HT-29 (cell line): ENCODE measurements around the gene TMEM235. TPM values are rescaled to one million over a fixed set of nuclear protein-coding genes. Genes with fewer than 3 reads are reported as not detected.
"Not testable (repeated sequence)": the region's sequence is repeated elsewhere in the genome, so short reads cannot be mapped to it uniquely, and the experiment has no call there.

Source experiments
- DNase-seq: peaks from one replicate; pipeline ENCODE4 v3.0.0-alpha.2; 2015; ENCODE audit warnings: low spot score
- total RNA-seq: library from RNA; depleted of rRNA; stranded (reverse); fragments of >200 nt; shearing (Covaris generic); gene quantifications from 2 replicates; pipeline ENCODE4 v1.2.3, GENCODE V29; 2014

Gene TMEM235
- total RNA-seq, 1 experiment from 2014 or later = not detected

DNA sequence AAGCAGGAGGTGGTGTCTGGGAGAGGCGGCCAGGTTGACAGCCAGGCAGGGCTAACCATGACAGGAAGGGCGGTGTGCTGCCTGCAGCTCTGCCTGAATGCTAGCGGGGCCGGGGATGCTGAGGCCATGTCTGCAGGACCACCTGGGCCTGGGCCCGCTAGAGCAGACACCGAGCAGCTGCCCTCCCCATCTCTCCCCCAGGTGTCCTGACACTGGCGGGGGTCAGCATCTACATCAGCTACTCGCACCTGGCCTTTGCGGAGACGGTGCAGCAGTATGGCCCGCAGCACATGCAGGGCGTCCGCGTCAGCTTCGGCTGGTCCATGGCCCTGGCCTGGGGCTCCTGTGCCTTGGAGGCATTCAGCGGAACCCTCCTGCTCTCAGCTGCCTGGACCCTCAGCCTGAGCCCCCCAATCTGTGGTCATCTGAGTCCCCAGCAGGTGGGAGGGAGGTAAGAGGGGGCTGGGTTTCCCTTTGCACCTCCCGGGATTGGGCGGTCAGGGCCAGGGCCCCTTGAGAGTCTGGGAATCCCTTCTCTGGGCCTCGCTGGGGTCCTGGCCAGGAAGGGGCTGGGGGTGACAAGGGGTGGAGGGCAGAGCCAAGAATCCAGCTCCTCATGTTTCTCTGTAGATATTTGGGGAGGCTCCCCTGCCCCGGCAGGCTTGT is 7.5 kb downstream of the TMEM235 start:
- DNase-seq = no peak

DNA sequence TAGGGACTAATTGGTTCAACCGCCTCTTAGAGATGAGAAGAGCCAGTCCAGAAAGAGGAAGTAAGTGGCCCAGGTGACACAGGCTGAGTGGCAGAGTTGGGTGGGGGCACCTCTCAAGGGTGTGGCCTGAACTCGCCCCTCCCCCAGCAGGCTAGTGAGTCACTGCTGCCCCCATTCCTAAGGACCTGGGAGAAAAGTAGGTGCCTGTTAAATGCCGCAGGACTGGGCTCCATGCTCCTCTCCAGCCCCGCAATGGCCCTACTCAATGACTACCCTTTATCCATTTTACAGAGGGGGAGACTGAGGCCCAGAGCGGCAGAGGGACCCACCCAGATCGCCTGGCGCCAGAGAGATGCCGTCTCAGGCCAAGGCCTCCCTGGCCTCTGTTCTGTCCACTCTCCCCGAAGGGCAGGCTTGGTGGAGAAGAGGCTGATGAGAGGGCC is 8.1 kb downstream of the TMEM235 start:
- DNase-seq = no peak

DNA sequence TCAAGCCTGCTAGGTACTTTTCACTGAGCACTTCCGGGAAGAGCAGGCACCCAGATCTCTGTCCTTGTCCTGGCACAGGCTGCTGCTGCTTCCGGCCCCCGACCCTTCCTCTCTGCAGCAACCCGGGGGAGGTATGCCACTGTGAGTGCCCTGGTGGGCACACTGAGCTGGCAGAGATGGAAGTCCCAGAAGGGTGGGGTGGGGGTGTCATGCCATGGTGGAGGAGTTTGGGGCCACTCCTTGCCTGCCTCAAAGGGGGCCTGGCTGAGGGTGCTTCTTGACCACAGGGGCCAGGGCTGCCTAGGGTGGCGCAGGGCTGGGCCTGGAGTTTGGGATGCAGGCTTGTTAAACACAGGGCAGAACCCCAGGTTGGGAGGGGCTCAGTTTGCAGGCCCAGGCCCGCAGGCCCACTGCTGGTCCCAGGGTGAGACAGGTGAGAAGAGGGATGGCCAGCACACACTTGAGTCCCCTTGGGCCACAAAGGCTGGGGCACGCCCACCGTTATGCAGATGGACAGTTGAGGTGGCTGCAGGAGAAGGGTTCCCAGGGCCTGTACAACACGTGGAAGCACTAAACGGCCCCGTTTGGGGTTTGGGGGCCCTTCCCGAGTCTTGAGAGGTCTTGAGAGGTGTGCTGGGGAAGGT is 8.7 kb downstream of the TMEM235 start:
- DNase-seq = no peak

DNA sequence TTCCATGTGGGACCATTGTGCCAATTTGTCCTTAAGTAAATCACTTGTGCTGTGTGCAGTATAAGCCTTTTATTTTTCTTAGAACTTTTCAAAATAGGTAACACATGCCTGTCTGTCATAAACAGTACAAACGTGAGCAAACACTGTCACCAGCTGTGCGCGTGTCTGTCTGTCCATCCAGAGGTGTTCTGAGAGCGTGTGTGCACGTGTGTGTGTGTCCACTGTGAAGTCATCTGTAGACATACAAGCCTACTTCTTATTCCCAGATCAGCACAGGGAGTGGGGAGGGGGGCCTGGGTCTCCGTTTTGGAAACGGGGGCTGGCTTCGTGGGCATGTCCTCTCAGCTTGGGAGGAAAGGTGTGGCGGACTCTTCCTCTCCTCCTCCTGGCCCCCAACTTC is 9.4 kb downstream of the TMEM235 start:
- DNase-seq = no peak

DNA sequence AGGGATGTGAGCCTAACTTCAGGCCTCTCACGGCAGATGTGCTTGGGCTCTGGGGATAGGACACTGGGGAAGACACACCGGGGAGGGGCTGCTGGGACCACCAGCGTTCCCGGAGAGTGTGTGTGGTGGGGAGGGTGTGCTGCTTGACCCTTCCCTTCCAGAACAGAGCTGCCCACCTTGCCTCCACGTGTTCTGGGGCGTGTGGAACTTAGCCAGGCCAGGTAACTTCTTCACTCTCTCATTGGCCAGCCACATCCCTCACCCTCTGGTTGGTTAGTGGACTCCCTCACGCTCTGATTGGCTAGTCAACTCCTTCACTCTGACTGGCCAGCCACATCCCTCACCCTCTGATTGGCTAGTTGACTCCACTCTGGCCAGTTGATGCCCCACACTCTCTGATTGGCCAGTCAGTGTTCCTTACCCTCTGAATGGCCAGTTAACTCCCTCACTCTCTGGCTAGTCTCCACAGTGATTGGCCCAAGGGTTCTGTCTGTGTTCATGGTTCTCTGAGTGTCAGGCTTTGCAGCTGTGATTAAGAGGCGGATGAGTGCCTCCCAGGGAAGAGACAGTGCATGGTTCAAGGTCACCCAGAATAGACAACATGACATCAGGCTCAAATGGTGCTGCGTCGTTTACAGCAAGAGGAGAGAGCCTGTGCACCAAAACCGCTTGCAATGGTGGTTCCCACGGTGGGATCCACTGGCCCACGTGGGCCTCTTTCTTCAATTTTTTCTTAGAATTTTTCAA is 10.0 kb downstream of the TMEM235 start:
- peak; percentile 58 for DNase-seq

DNA sequence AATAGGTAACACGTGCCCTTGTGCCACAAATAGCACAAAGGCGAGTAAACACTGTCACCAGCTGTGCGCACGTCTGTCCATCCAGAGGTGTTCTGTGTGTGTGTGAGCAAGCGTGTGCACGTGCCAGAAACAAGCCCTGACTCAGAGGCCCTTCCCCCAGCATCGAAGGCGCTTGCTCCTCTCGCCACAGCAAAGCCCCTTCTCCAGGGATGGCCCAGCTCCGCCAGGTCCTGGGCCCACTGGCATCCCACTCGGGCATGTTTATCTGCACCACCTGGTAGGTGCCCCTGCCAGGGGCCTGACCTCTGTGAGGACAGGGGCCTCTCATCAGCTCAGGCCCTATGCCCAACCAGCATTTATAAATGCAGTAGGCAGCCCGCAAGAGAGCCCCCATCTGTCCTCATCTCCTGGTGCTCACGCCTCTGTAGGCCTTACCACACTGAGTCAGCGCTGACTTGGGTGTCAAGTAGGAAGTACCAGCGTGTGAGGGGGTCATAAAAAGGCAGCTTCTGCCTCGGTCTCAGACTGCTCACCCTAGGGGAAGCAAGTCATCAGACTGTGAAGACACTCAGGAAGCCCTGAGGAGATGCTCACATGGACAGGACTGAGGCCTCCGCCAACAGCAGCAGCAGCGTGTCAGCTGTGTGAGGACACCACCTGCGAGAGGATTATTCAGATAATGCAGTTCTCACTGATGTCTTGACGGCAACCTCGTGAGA is 10.8 kb downstream of the TMEM235 start:
- no peak for DNase-seq

DNA sequence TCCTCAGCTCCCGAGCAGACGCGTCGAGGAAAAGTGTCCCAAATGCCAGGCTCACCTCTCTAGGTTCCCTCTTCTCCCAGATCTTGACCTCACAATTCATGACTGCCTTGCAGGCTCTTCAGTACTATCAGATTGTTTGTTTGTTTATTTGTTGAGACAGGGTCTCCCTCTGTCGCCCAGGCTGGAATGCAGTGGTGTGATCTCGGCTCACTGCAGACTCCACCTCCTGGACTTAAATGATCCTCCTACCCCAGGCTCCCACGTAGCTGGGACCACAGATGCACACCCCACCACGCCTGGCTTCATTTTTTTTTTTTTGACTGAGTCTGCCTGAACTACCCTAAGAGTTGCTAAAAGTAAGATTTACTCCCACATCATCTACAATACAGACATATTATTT is 15.9 kb downstream of the TMEM235 start:
- no peak for DNase-seq

DNA sequence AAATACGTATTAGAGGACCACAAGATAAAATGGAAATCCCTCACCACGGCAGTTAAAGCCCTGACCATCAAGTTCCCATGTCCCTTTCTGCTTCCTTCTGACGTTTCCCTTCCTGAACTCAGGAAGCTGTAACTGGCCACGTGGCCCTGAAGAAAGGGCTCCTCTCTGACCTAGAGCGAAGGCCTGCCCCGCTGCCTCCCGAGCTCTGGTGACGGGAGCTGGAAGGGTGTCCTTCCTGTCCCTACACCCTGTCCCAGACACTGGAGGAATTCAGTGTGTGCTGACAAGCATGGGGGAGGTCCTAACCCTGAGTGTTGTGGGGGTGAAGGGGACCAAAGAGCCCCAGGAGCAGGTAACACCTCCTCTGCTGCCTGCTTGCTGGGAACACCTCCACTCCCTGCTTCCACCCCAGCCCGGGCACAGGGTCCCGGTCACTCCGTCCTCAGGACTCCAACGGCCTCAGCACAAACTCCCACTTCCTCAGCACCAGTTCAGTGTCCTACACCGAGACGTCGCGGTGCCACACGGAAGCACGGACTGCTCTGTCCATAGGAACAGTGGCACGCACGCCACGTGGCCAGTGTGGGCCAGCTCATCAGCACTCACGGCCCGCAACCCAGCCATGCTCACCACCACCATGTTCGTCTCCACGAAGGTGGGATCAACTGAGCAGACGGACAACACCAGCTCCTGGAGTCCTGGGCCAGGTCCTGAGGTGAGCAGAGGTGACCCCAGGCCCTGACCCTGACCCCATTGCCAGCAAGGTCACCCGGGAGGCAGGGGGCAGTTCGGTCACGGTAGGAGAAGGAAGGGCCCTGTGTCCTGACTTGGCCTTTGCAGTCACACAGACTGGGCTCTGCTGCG is 16.9 kb downstream of the TMEM235 start:
- DNase-seq = no peak

DNA sequence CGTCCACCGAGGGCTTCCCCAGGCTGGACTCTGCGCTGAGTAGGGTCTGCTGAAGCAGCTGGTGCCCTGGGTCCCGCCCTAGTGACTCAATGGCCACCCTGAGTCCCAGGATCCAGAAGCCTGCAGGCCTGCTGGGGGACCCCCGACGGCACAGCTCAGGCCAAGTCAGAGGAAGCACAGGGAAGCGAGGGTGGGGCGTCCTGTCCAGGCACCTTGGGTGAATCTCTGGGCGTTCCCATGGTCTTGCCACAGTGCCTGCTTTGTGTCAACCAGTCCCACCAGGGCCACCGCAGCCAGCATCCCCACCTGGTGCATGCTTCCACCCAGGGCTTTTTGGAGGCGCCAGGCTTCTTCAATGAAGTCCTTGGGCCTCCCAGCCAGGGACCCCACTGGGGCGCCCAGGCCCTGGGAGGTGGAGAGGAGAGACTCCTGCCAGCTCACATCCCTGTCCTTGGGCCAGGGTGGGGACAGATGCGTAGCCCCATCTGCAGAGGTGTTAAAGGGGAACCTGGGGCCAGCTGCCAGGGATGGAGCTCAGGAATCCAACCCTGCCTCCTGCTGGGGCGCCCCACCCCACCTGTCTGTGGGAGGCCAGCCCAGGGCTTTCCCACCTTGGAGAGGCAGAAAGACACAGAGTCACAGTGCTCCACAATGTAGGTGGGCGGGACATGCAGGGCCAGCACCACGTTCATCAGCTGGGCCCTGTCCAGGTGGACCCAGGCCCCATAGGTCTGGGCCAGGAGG is 17.8 kb downstream of the TMEM235 start:
- no peak for DNase-seq

DNA sequence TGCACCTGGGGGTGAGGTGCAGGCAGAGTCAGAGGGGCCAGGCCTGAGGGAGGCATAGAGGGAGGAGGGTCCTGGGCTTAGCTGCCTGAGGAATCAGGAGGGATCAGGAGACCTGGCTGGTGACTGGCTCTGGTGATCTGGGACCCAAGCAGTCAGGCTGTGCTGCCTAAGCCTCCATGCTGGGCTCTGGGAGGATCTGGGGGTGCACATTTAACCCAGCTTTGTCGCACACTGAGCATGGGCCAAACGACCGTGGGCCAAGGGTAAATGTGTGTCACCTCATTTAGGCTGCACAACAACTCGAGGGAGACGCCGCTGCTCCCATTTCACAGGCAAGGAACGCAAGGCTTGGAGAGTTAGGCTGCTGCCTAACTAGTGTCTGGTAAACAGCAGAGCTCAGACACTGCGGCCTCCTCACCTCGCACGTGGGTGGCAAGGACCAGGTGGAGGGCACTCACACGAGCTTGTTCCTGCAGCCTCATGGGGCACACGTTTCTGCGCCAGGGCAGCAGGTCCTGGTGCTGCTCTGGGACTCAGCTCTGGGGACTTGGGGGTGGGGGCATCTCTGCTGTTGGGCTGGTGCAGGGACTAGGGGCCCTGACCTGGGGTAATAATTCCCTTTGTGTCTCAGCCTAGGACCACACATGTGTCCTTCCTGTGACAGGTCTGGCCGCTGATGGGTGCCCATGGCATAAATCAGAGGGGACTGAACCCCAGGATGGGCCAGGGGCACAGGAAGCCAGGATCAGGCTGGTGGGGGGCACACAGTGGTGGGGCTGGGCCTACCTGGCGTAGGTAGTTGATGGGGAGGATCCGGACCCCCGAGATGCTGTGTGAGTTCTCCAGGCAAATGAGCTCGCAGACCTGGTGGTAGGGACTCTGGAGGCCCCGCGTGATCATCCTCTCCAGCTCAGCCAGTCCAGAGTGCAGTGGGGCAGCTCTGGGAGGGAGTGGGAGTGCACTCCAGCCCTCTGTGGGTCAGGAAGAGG is 18.7 kb downstream of the TMEM235 start:
- DNase-seq = no peak

DNA sequence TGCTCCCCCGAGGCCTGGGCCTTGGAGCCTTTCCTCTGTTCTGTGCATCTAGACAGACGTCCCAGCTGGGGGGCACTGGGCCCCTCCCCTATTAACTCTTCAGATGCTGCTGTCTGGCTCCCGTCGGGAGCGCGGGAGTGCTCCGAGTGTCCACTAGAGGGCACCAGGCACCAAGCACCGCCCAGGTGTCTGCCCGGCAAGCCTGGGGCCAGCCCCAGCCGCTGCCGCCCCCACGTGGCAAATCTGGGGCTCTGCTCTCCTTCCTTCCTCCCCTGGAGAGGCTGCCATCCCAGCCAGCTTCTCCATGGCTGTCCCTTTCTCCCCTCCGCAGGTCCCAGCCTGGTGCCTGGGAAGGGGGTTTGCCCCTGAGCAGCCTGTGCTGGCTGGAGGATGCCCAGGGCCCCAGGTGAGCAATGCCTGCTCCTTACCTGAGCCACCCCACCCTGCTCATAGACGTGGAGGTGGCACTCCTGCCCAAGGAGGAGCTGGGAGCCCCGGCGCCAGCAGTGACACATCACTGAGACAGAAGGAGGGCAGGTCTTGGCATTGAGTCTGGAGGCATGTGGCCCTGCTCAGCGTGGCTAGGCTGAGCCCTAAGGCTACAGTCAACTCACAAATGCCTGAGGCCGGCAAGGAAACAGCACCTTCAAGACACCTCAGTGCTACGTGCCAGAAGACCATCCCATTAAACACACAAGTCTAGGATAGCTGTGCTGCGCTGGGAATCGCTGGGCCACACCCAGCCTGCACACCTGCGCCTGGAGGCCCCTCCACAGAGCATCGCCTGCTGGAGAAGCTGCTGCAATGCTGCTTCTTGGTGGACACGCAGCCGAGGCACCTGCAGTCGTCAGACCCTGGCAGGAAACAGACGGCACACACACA is 19.7 kb downstream of the TMEM235 start:
- peak; percentile 92 for DNase-seq

DNA sequence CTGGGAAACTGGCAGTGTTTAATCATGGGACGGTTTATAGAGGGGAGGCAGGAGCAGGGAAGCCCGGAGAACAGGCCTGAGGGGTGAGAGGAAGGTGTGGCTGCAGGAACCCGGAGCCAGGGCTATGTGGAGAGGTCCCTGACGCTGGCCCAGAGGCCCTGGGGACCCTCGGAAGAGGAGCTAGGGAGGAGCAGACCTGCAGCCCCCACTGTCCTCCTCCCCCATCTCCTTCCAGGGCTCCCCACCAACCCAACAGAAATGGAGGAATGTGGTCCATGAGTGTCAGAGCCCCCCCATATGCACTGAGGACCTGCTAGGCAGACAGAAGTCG is 20.3 kb downstream of the TMEM235 start:
- no peak for DNase-seq

DNA sequence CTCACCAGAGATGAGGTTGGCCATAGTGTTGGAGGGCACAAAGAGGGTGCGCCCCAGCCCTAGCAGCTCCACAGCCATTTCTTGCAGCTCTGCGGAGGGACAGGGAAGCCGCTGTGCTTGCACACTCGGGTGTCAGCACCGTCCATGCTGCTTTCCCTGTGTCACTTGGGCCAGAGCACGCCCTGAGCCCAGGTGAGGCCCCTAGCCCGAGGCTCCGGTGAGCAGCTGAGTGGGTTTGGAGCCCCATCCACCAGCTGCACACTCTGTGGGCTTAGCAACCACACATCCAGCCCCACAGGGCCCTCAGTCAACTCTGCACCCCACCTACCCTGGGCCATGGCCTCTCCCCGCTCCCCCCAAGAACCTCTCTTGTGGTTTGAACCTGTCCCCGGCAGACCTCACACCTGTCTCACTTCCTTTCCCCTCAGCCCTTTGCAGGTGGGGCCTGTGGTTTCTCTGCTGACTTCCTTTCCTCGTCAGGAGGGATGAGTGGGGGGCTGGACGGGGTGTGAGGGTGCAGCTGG is 20.7 kb downstream of the TMEM235 start:
- no peak for DNase-seq

DNA sequence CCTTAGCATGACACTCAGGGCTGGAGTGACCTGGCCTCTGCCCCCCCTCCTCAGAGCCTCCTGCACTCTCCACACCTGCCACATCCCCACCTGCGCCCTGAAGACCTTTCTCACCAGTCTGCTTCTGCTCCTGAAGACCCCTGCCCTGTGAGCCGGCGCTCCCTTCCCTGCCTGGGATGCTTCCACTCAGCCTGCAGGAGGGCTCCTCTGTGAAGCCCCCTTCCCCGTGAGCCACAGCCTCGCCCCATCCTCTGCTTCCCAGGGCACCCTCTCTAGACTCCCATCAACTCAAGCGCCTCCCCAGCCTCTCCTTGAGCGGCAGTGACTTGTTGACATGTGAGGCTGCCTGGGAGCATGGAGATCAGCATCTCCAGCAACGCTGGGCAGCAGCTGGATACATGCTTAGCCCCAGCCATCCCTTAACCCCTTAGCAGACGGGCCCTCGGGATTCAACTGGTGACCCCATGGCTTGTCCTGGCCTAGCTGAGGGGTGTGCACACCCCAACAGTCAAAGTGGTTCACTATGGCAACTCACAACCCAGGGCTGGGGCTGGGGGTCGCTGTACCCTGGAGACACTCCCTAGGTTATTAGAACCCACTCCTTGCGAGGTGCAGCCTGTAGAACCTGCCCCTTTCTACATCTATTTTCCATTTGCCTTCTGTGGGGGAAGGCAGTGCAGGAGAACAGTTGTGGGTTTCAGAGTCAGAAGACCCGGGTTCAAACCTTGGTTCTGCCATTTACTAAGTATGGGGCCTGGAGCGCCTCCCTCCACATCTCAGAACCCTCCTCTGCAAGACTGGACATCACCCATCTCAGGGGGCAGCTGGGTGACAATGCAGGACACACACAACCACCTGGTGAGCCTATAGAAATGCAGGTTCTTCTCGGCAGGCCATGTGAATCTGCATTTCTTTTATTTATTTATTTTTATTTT is 21.5 kb downstream of the TMEM235 start:
- DNase-seq = no peak

DNA sequence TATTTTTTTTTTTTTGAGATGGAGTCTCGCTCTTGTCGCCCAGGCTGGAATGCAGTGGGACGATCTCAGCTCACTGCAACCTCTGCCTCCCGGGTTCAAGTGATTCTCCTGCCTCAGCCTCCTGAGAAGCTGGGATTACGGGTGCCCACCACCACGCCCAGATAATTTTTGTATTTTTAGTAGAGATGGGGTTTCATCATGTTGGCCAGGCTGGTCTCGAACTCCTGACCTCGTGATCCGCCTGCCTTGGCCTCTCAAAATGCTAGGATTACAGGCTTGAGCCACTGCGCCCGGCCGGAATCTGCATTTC is 22.2 kb downstream of the TMEM235 start:
- DNase-seq = not testable (repeated sequence)

DNA sequence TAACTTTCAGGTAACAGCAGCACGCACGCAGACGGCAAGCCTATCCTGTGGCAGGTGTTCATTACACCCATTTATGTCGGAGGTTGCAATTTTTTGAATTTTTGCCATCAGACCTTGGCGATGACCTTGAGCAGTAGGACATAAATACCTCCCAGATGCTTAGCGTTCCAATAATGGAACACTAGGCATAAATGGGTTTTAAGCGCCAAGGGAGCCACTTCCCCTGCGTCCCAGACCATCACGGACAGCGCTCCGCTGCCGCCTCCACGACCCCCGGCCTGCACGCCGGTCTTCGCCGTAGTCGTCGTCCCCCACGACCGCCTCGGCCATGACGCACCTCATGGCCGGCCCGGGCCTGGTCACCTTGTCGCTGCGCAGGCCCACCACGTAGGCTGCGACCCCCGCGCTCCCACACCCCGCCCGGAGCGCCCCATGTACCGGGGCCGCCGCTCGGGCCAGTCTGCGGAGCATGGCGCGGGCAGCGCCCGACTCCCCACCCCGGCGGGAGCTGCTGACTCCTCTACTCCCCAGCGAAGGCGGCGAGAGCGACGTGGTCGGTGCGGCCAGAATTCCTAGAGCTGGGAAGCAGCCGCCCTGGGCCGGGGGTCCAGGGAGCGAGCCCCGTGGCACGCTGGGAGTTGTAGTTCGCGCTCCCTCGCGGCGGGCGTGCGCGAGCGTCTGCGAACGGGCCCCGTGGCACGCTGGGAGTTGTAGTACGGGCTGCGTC is 22.7 kb downstream of the TMEM235 start:
- DNase-seq = peak; percentile 70
